Tibial artery (tissue), 4 donors: ENCODE measurements around the gene METTL18.

Experiments
- DNase-seq, 2 donors: peaks; one replicate each; pipeline ENCODE4 v3.0.0-alpha.2; 2019
- H3K27ac ChIP-seq, 2 donors: fragments of 200-600 bp; sonication (generic) in 1 of 2; 1 replicate in 1 of 2; 2 replicates in 1 of 2; pipeline ENCODE4 v1.5.1; 2018 to 2019; ENCODE audit warnings: mild to moderate bottlenecking in 1 of 2
- H3K27me3 ChIP-seq, 2 donors: fragments of 200-600 bp; sonication (generic) in 1 of 2; one replicate each; pipeline versions ENCODE4 v1.5.1 to v1.6.0; 2016 to 2019
- H3K36me3 ChIP-seq, 3 donors: fragments of 200-600 bp; sonication (generic) in 2 of 3; one replicate each; pipeline ENCODE4 v1.5.1; 2016 to 2019; ENCODE audit warnings: mild to moderate bottlenecking in 2 of 3
- H3K4me1 ChIP-seq, 4 donors: fragments of 200-600 bp; sonication (generic) in 2 of 4; 1 replicate in 3 of 4; 2 replicates in 1 of 4; pipeline ENCODE4 v1.5.1; 2016 to 2019
- H3K4me3 ChIP-seq, 2 donors: fragments of 200-600 bp; sonication (generic) in 1 of 2; 1 replicate in 1 of 2; 2 replicates in 1 of 2; pipeline ENCODE4 v1.5.1; 2018 to 2019; ENCODE audit warnings: mild to moderate bottlenecking in 2 of 2
- H3K9me3 ChIP-seq, 3 donors: fragments of 200-600 bp; sonication (generic) in 1 of 3; one replicate each; pipeline ENCODE4 v1.5.1; 2016 to 2019
- intact Hi-C: fragments of 100-400 bp; cut with DNase I; formaldehyde crosslinking; loops from one replicate; pipeline ENCODE4 v1.15.0; 2023; ENCODE audit warnings: low total_unique reads
- TF ChIP-seq, protein P1 (sequence below), 2 experiments: fragments of 200-600 bp in 1 of 2; fragments of 450-650 bp in 1 of 2; IDR thresholded peaks; one replicate each; pipeline ENCODE4 v1.5.1; 2017 to 2019; ENCODE audit warnings: antibody characterized with exemption in 2 of 2, mild to moderate bottlenecking in 1 of 2, moderate library complexity in 1 of 2

Gene METTL18

DNA sequence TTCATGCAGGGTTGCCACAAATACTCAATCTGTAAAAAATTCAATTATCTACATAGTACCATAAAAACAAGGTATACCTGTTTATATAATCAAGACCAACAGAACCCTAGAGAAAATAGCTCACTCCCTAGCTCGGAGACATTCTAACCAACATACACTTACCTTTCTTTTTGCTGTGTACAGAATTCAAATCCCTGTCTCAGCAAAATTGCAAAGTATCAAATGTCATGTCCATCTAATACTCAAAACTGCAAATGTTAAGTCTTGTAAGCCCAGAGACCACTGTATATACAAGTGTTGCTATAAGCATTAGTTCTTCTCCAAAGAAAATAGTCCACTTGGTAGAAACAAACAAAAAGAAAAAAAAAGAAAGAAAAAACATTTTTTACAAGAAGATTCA, 44.7 kb downstream of the METTL18 start:
- H3K9me3 ChIP-seq = no peaks in the 10 kb centered on the region
- no peak overlapping the region for H3K4me3 ChIP-seq
- DNase-seq = no peak
- no peaks in the 10 kb centered on the region for H3K36me3 ChIP-seq
- no peak overlapping the region for H3K27ac ChIP-seq
- no peaks in the 10 kb centered on the region for H3K27me3 ChIP-seq
- TF ChIP-seq, protein P1, sequence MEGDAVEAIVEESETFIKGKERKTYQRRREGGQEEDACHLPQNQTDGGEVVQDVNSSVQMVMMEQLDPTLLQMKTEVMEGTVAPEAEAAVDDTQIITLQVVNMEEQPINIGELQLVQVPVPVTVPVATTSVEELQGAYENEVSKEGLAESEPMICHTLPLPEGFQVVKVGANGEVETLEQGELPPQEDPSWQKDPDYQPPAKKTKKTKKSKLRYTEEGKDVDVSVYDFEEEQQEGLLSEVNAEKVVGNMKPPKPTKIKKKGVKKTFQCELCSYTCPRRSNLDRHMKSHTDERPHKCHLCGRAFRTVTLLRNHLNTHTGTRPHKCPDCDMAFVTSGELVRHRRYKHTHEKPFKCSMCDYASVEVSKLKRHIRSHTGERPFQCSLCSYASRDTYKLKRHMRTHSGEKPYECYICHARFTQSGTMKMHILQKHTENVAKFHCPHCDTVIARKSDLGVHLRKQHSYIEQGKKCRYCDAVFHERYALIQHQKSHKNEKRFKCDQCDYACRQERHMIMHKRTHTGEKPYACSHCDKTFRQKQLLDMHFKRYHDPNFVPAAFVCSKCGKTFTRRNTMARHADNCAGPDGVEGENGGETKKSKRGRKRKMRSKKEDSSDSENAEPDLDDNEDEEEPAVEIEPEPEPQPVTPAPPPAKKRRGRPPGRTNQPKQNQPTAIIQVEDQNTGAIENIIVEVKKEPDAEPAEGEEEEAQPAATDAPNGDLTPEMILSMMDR (IDR thresholded peaks at IDR 0.05) = no peak
- intact Hi-C loops = no loop called here
- no peaks in the 10 kb centered on the region for H3K4me1 ChIP-seq

GRCh38 chr1:169746550-169746949, 48.2 kb downstream of the METTL18 start:
- H3K27ac ChIP-seq = no peak overlapping the region
- no peaks in the 10 kb centered on the region for H3K27me3 ChIP-seq
- peaks cover 0 to 4% (median 2%) of the 10 kb centered on the region in 4 donors for H3K4me1 ChIP-seq
- H3K4me3 ChIP-seq = no peak overlapping the region
- H3K9me3 ChIP-seq = no peaks in the 10 kb centered on the region
- no peaks in the 10 kb centered on the region for H3K36me3 ChIP-seq
- intact Hi-C loops = no loop called here
- DNase-seq = no peak
- TF ChIP-seq, protein P1 (IDR thresholded peaks at IDR 0.05) = no peak

DNA sequence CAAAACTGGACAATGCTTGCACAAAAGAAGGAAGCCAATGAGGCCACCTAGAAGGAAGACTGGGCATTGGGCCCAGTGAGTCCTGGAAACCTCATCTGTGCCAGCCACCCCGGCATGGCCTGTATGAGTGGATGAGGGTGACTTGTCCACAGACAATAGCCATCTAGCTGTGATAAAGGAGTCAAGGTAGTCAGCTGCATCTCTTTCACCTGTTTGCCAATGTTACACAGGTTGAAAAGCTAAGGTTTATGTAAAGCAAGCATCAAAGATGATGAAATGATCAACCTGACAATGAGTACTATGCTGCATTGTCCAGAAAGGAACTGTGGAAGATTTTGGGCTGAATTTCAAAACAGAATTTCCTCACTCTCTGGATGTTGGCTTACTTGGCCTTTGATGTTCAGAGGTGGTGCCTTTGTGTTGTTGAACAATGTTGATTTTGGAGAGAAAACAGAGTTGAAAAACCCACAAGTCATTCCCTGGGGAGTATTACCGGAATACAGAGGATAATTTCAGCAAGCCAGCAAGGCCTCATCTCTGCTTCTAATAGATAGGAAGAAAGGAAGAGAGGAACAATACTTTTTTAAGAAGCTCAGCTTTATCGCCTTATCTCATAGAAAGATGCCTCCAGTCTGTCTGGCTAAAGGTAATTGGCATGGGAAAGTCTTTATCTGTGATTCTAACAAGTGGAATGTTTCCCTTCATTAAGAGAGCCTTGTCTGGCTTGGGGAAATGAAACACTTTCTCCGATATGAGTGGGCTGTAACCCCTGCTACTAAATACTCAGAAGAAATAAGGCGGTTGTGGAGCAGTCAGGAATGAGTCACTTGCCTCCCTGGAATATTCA, 49.5 kb downstream of the METTL18 start:
- H3K4me3 ChIP-seq = no peak overlapping the region
- DNase-seq = no peak
- no peaks in the 10 kb centered on the region for H3K9me3 ChIP-seq
- intact Hi-C loops = no loop called here
- TF ChIP-seq, protein P1 (IDR thresholded peaks at IDR 0.05) = no peak
- no peaks in the 10 kb centered on the region for H3K27me3 ChIP-seq
- H3K36me3 ChIP-seq = no peaks in the 10 kb centered on the region
- no peak overlapping the region for H3K27ac ChIP-seq
- peaks cover 0 to 17% (median 11%) of the 10 kb centered on the region in 4 donors for H3K4me1 ChIP-seq
